ENCODE data around the gene DCST2. TPM values are rescaled to one million over a fixed set of nuclear protein-coding genes. Genes with fewer than 3 reads are reported as not detected.
"Not testable (repeated sequence)": the region's sequence is repeated elsewhere in the genome, so short reads cannot be mapped to it uniquely, and the experiment has no call there.

The DCST2 gene
- polyA plus RNA-seq, 1 of the 3 experiments (the other 2 are of a cell fraction), result 0.76 TPM

DNA sequence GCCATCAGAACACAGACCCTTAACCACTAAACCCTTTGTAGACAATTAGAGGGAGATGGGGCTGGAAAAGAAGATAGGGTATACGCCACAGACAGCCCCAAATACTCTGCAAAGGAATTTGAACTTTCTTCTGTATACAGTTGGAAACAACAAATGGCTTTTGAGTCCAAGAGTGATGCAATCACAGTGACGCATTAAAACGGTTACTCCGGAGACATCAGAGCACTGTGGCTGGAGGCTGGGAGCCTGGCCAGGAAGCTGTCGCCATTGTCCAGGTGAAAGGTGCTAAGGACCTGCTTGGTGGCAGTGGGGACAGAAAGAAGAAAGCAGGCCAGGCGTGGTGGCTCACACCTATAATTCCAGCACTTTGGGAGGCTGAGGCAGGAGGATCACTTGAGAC is 46.3 kb downstream of the DCST2 start:
- Histone ChIP-seq H3K27ac (ENCODE audit: low read depth in 2 of 2, low read length in 1 of 2) (no peak overlapping the region), H3K4me2 (no peak overlapping the region), H3K27me3 (ENCODE audit: insufficient read depth) (no peaks in the 10 kb centered on the region), H3K4me3 (ENCODE audit: low read depth in 2 of 2, low read length in 1 of 2) (no peak overlapping the region), H3F3A (replicated peaks; ENCODE audit: insufficient read depth) (peaks cover 5% of the 10 kb centered on the region), H3K79me2 (ENCODE audit: insufficient read depth) (peaks cover 57% of the 10 kb centered on the region), H3K9me2 (no peaks in the 10 kb centered on the region), H3K9ac (no peak overlapping the region), H3K4me1 (ENCODE audit: control insufficient read depth in 1 of 2, insufficient read depth in 2 of 2, low read depth in 1 of 2, low read length in 1 of 2) (peaks cover 2 to 26% of the 10 kb centered on the region in 2 experiments; a peak in 3 of 4 replicates), H3K9me3 (no peaks in the 10 kb centered on the region), H4K20me1 (ENCODE audit: insufficient read depth) (no peaks in the 10 kb centered on the region), H2AFZ (ENCODE audit: low read depth) (no peak overlapping the region), H3K36me3 (replicated peaks in 1 of 2; ENCODE audit: control insufficient read depth in 1 of 2, insufficient read depth in 2 of 2, low read length in 1 of 2) (peaks cover 24 to 33% of the 10 kb centered on the region in 2 experiments)
- POLR2A ChIA-PET, result interaction anchor here (1.2 kb wide), 1 partner anchor 32 kb away, joined by 3 read pairs; no protein-coding TSS in a partner anchor
- DNase-seq, result no peak
- 91% methylated on average over 6 of the region's 6 CpGs for WGBS (ENCODE audit: low lambda C conversion rate)
- TF ChIP-seq, protein P1, sequence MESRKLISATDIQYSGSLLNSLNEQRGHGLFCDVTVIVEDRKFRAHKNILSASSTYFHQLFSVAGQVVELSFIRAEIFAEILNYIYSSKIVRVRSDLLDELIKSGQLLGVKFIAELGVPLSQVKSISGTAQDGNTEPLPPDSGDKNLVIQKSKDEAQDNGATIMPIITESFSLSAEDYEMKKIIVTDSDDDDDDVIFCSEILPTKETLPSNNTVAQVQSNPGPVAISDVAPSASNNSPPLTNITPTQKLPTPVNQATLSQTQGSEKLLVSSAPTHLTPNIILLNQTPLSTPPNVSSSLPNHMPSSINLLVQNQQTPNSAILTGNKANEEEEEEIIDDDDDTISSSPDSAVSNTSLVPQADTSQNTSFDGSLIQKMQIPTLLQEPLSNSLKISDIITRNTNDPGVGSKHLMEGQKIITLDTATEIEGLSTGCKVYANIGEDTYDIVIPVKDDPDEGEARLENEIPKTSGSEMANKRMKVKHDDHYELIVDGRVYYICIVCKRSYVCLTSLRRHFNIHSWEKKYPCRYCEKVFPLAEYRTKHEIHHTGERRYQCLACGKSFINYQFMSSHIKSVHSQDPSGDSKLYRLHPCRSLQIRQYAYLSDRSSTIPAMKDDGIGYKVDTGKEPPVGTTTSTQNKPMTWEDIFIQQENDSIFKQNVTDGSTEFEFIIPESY (IDR thresholded peaks at IDR 0.05; ENCODE audit: borderline replicate concordance, low read depth), result no peak
- TF ChIP-seq, protein P2, sequence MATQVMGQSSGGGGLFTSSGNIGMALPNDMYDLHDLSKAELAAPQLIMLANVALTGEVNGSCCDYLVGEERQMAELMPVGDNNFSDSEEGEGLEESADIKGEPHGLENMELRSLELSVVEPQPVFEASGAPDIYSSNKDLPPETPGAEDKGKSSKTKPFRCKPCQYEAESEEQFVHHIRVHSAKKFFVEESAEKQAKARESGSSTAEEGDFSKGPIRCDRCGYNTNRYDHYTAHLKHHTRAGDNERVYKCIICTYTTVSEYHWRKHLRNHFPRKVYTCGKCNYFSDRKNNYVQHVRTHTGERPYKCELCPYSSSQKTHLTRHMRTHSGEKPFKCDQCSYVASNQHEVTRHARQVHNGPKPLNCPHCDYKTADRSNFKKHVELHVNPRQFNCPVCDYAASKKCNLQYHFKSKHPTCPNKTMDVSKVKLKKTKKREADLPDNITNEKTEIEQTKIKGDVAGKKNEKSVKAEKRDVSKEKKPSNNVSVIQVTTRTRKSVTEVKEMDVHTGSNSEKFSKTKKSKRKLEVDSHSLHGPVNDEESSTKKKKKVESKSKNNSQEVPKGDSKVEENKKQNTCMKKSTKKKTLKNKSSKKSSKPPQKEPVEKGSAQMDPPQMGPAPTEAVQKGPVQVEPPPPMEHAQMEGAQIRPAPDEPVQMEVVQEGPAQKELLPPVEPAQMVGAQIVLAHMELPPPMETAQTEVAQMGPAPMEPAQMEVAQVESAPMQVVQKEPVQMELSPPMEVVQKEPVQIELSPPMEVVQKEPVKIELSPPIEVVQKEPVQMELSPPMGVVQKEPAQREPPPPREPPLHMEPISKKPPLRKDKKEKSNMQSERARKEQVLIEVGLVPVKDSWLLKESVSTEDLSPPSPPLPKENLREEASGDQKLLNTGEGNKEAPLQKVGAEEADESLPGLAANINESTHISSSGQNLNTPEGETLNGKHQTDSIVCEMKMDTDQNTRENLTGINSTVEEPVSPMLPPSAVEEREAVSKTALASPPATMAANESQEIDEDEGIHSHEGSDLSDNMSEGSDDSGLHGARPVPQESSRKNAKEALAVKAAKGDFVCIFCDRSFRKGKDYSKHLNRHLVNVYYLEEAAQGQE (IDR thresholded peaks at IDR 0.05; ENCODE audit: low read depth, low read length), result no peak
- TF ChIP-seq GATA2 (CRISPR knock-in tag; IDR thresholded peaks at IDR 0.05), result no peak
- TF ChIP-seq YY1 (IDR thresholded peaks at IDR 0.05; ENCODE audit: low read depth), result no peak
- TF ChIP-seq, protein P3, sequence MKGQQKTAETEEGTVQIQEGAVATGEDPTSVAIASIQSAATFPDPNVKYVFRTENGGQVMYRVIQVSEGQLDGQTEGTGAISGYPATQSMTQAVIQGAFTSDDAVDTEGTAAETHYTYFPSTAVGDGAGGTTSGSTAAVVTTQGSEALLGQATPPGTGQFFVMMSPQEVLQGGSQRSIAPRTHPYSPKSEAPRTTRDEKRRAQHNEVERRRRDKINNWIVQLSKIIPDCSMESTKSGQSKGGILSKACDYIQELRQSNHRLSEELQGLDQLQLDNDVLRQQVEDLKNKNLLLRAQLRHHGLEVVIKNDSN (IDR thresholded peaks at IDR 0.05; ENCODE audit: borderline replicate concordance, low read depth), result no peak
- no peak for TF ChIP-seq EZH2phosphoT487 (IDR thresholded peaks at IDR 0.05; ENCODE audit: borderline replicate concordance, low read depth)
- TF ChIP-seq FOXM1 (IDR thresholded peaks at IDR 0.05; ENCODE audit: low read depth), result no peak
- TF ChIP-seq MEF2A (IDR thresholded peaks at IDR 0.05; ENCODE audit: borderline replicate concordance, low read depth), result no peak
- TF ChIP-seq TEAD4 (IDR thresholded peaks at IDR 0.05; ENCODE audit: borderline replicate concordance, insufficient read depth), result no peak
- no peak for TF ChIP-seq GABPA (IDR thresholded peaks at IDR 0.05; ENCODE audit: low read depth)
- no peak for TF ChIP-seq TAF1 (IDR thresholded peaks at IDR 0.05; ENCODE audit: borderline replicate concordance, low read depth, low read length)
- CTCF ChIA-PET, result interaction anchor here (1.1 to 37.5 kb wide), 6 partner anchors 11 to 93 kb away, joined by 3 to 640 read pairs (median 8); partner anchors contain the start of genes LENEP, PYGO2 and ZBTB7B

DNA sequence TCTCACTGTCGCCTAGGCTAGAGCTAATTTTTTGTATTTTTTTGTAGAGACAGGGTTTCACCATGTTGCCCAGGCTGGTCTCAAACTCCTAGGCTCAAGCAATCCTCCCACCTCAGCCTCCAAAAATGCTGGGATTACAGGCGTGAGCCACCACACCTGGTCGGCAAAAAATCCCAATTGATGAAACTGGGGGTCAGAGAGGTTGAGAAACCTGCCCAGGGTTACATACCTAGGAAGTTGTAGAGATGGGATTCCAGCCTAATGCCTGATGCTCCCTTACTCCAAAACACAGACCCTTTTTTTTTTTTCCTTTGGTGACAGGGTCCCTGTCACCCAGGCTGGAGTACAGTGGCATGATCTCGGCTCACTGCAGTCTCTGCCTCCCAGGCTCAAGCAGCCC is 46.8 kb downstream of the DCST2 start:
- CTCF ChIA-PET, result interaction anchor here (1.2 to 37.5 kb wide), 2 partner anchors 12 to 30 kb away, joined by 3 to 640 read pairs; partner anchors contain the start of genes LENEP and ZBTB7B
- POLR2A ChIA-PET; H3K9me2 ChIP-seq; H4K20me1 ChIP-seq (ENCODE audit: insufficient read depth); H3K27ac ChIP-seq (ENCODE audit: low read depth in 2 of 2, low read length in 1 of 2); H3K9me3 ChIP-seq; DNase-seq; H2AFZ ChIP-seq (ENCODE audit: low read depth); H3K9ac ChIP-seq; H3K4me2 ChIP-seq; H3K27me3 ChIP-seq (ENCODE audit: insufficient read depth); H3F3A ChIP-seq (replicated peaks; ENCODE audit: insufficient read depth); H3K4me3 ChIP-seq (ENCODE audit: low read depth in 2 of 2, low read length in 1 of 2): not testable (repeated sequence)
- H3K4me1 ChIP-seq (ENCODE audit: control insufficient read depth in 1 of 2, insufficient read depth in 2 of 2, low read depth in 1 of 2, low read length in 1 of 2), result peaks cover 4 to 26% of the 10 kb centered on the region in 2 experiments; a peak in 3 of 4 replicates
- H3K36me3 ChIP-seq (replicated peaks in 1 of 2; ENCODE audit: control insufficient read depth in 1 of 2, insufficient read depth in 2 of 2, low read length in 1 of 2), result peaks cover 24 to 33% of the 10 kb centered on the region in 2 experiments
- WGBS (ENCODE audit: low lambda C conversion rate), result 89% methylated on average over 4 of the region's 4 CpGs
- peaks cover 59% of the 10 kb centered on the region for H3K79me2 ChIP-seq (ENCODE audit: insufficient read depth)
